ENCODE measurements around the gene IREB2.
A peak's percentile ranks its signal among the peaks of the same experiment; 100 is the strongest.
"Not testable (repeated sequence)": the region's sequence is repeated elsewhere in the genome, so short reads cannot be mapped to it uniquely, and the experiment has no call there.

IREB2 gene

GRCh38 chr15:78507831-78508160, 69.8 kb downstream of the IREB2 start:
- no peak for DNase-seq (ENCODE audit: low read depth)
- H3K4me3 ChIP-seq (ENCODE audit: control insufficient read depth, low read depth, low read length): peak overlapping the region; percentile 69
- TF ChIP-seq, protein P1, sequence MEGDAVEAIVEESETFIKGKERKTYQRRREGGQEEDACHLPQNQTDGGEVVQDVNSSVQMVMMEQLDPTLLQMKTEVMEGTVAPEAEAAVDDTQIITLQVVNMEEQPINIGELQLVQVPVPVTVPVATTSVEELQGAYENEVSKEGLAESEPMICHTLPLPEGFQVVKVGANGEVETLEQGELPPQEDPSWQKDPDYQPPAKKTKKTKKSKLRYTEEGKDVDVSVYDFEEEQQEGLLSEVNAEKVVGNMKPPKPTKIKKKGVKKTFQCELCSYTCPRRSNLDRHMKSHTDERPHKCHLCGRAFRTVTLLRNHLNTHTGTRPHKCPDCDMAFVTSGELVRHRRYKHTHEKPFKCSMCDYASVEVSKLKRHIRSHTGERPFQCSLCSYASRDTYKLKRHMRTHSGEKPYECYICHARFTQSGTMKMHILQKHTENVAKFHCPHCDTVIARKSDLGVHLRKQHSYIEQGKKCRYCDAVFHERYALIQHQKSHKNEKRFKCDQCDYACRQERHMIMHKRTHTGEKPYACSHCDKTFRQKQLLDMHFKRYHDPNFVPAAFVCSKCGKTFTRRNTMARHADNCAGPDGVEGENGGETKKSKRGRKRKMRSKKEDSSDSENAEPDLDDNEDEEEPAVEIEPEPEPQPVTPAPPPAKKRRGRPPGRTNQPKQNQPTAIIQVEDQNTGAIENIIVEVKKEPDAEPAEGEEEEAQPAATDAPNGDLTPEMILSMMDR (conservative IDR thresholded peaks at IDR 0.05; ENCODE audit: control insufficient read depth, insufficient read depth, low read depth, low read length): no peak

DNA sequence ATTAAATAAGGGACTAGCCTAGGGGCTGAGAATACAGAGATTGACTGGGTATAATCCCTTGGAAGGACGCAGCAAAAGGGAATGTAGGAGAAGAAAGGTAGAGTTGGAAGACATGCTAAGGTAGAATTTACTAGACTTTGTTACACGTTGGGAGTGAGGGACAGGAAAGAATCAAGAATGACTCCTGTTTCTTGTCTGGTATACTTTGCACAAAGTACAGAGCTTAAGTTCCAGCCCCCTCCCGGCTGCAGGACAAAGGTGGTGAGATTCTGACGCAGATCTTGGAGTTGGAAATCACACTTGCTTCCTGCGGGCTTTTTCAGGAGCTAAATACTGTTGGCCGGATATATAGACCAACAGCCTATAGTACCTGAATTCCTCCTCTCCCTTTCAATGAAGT, 70.3 kb downstream of the IREB2 start:
- peak overlapping the region; percentile 69 for H3K4me3 ChIP-seq (ENCODE audit: control insufficient read depth, low read depth, low read length)
- no peak for DNase-seq (ENCODE audit: low read depth)
- TF ChIP-seq, protein P1 (conservative IDR thresholded peaks at IDR 0.05; ENCODE audit: control insufficient read depth, insufficient read depth, low read depth, low read length): no peak

DNA sequence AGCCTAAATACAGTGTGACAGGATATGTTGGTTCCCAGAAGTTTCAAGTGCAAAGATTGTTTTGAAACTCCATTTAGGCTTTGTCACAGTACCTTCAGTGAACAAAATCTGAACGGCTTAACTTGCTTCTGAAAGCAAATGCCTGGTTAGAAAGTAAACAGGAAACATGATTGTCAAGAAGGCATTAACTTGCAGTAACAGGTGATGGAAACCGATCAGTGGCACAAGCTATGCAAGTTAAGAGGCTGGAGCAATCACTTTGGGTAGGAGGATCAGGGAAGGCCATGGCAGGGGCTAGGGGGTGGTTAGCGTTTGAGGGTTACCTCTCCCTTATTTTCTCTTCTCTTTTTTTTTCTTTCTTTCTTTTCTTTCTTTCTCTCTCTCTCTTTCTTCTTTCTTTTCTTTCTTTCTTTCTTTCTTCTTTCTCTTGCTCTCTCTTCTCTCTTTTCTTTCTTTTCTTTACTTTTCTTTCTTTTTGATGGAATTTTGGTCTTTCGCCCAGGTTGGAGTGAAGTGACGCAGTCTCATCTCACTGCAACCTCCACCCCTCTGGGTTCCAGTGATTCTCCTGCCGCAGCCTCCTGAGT, 71.8 kb downstream of the IREB2 start:
- no peak overlapping the region for H3K4me3 ChIP-seq (ENCODE audit: control insufficient read depth, low read depth, low read length)
- no peak for DNase-seq (ENCODE audit: low read depth)

DNA sequence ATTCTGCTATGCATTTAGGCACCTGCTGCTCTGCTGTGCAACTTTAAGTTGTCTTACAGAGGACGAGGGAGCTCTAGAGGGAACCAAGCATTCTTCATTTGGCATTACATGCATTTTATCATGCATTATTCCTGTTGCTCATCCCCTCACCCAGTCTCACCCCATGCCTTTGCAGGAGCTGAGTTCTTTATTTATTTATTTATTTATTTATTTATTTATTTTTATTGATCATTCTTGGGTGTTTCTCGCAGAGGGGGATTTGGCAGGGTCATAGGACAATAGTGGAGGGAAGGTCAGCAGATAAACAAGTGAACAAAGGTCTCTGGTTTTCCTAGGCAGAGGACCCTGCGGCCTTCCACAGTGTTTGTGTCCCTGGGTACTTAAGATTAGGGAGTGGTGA, 82.0 kb downstream of the IREB2 start:
- DNase-seq (ENCODE audit: low read depth); H3K4me3 ChIP-seq (ENCODE audit: control insufficient read depth, low read depth, low read length): not testable (repeated sequence)

More for the DNA sequence above, 71.8 kb downstream of the IREB2 start:
- TF ChIP-seq, protein P1 (conservative IDR thresholded peaks at IDR 0.05; ENCODE audit: control insufficient read depth, insufficient read depth, low read depth, low read length): no peak

DNA sequence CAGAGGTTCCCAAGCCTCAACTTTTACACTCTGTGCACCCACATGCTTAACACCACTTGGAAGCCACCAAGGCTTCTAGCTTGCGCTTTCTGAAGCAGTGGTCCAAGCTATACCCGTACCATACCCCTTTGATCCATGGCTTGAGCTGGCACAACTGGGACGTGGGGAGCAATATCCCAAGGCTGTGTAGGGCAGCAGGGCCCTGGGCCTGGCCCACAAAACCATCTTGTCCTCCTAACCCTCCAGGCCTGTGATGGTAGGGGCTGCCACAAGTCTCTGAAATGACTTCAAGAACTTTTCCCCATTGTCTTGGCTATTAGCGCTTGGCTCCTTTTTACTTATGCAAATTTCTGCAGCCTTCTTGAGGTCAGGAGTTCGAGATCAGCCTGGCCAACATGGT, 86.2 kb downstream of the IREB2 start:
- no peak for DNase-seq (ENCODE audit: low read depth)
- TF ChIP-seq, protein P1 (conservative IDR thresholded peaks at IDR 0.05; ENCODE audit: control insufficient read depth, insufficient read depth, low read depth, low read length): no peak

DNA sequence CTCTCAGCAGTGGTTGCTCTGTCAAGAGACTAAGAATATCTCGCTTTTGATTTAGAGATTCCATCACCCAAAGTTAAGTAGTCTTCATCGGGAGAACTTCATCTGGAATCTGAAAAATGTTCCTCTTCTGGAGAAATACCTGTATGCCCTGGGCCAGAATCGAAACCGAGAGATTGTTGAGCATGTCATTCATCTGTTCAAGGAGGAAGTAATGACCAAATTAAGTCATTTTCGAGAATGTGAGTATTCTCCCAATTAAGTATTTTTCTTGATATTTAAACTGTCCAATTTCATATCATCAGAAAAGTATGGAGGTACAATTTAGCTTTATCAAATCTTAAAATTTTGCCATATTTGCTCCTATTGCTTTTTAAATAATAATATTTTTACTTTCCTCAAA, 89.3 kb downstream of the IREB2 start:
- no peak for DNase-seq (ENCODE audit: low read depth)
- no peak overlapping the region for H3K4me3 ChIP-seq (ENCODE audit: control insufficient read depth, low read depth, low read length)
- TF ChIP-seq, protein P1 (conservative IDR thresholded peaks at IDR 0.05; ENCODE audit: control insufficient read depth, insufficient read depth, low read depth, low read length): no peak

More for the DNA sequence above, 86.2 kb downstream of the IREB2 start:
- H3K4me3 ChIP-seq (ENCODE audit: control insufficient read depth, low read depth, low read length): no peak overlapping the region

DNA sequence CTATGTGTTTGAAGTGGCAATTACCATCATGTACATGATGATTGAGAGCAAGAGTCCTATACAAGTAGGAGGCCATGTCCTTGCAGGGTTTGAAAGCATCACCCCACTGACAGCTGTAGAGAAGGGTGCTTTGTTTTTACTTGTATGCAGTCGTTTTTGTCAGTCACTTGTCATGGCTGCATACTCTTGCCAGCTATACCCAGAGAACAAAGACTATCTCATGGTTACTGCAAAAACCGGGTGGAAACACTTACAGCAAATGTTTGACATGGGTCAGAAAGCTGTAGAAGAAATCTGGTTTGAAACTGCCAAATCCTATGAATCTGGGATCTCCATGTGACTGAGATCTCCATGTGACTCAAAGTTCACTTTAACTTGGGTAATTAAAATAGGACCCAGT, 95.3 kb downstream of the IREB2 start:
- no peak overlapping the region for H3K4me3 ChIP-seq (ENCODE audit: control insufficient read depth, low read depth, low read length)
- no peak for DNase-seq (ENCODE audit: low read depth)
- TF ChIP-seq, protein P1 (conservative IDR thresholded peaks at IDR 0.05; ENCODE audit: control insufficient read depth, insufficient read depth, low read depth, low read length): no peak

All from fibroblast of mammary gland (primary cell).